MCF 10A (cell line): ENCODE data around the gene SLC39A10. TPM values are rescaled to one million over a fixed set of nuclear protein-coding genes. Genes with fewer than 3 reads are reported as not detected.
"Not testable (repeated sequence)": the region's sequence is repeated elsewhere in the genome, so short reads cannot be mapped to it uniquely, and the experiment has no call there.

Source experiments
- BruUV-seq: library from RNA; stranded (reverse); fragments of 400-500 nt; replicated peaks from 2 replicates; lab custom pipeline; 2021; lab: Mats Ljungman, UMichigan
- CTCF ChIA-PET: fragments of 300-600 bp; sonication (Branson Sonifier 250); formaldehyde crosslinking; extraction: SDS; loops from one replicate; lab custom pipeline; 2021; ENCODE audit warnings: antibody characterized with exemption, inconsistent platforms; lab: Yijun Ruan, JAX
- POLR2A ChIA-PET: fragments of 300-600, 350-650 bp; sonication (Branson Sonifier 250); formaldehyde crosslinking; extraction: SDS; loops from one replicate; lab custom pipeline; 2020; ENCODE audit warnings: antibody characterized with exemption, inconsistent platforms; lab: Yijun Ruan, JAX
- DNase-seq: peaks from one replicate; pipeline ENCODE4 v3.0.0-alpha.2; 2018; ENCODE audit not compliant: unreplicated experiment
- H3K27ac Mint-ChIP-seq: one replicate; pipeline ENCODE4 v1.8.0; 2022; ENCODE audit warnings: mild to moderate bottlenecking, low read depth, mixed read lengths; ENCODE audit not compliant: unreplicated experiment
- H3K27me3 Mint-ChIP-seq: one replicate; pipeline ENCODE4 v1.8.0; 2022; ENCODE audit warnings: mixed read lengths; ENCODE audit not compliant: insufficient read depth, unreplicated experiment
- H3K36me3 Mint-ChIP-seq: one replicate; pipeline ENCODE4 v1.8.0; 2022; ENCODE audit warnings: mild to moderate bottlenecking, moderate library complexity, mixed read lengths; ENCODE audit not compliant: insufficient read depth, unreplicated experiment
- H3K4me1 Mint-ChIP-seq: one replicate; pipeline ENCODE4 v1.8.0; 2022; ENCODE audit warnings: mixed read lengths; ENCODE audit not compliant: insufficient read depth, unreplicated experiment
- H3K4me3 Mint-ChIP-seq: one replicate; pipeline ENCODE4 v1.8.0; 2022; ENCODE audit warnings: mild to moderate bottlenecking, moderate library complexity, mixed read lengths; ENCODE audit not compliant: unreplicated experiment
- H3K9me3 Mint-ChIP-seq: one replicate; pipeline ENCODE4 v1.8.0; 2022; ENCODE audit warnings: mixed read lengths; ENCODE audit not compliant: unreplicated experiment
- CTCF ChIP-seq: fragments of 200-600 bp; IDR thresholded peaks from one replicate; pipeline ENCODE4 v1.8.0; 2022; ENCODE audit warnings: antibody characterized with exemption, mild to moderate bottlenecking; ENCODE audit not compliant: unreplicated experiment
- intact Hi-C: fragments of 100-400 bp; cut with micrococcal nuclease; formaldehyde crosslinking; loops from 2 replicates; pipeline ENCODE4 v1.14.1; 2022
- total RNA-seq: library from RNA; stranded (reverse); gene quantifications from 2 replicates; pipeline ENCODE4 v1.2.3, GENCODE V29; 2022

SLC39A10 gene
- total RNA-seq, 1 experiment from 2014 or later, result 59.8 TPM

DNA sequence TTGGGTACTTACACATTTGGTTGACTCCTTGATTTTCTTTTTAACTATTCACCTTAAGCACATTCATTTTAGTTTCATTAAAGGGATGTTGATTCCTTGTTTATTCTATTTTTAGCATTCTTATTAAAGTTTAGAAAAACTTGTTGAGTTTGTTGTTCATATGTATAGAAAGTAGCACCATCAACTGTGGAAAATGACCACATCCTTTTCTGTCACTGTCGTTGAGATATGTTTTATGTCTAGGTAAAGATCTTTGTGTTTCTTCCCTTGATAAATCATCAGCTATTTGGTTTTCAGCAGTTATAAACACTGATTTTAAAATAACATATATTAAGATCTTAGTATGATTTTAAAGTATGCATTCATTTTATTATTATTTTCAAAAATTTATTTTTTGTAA, 25.1 kb downstream of the SLC39A10 start:
- Mint-ChIP-seq H3K27me3 (no peaks in the 10 kb centered on the region), H3K9me3 (no peaks in the 10 kb centered on the region), H3K27ac (no peak overlapping the region), H3K4me3 (no peak overlapping the region), H3K4me1 (peaks cover 15% of the 10 kb centered on the region), H3K36me3 (peaks cover 41% of the 10 kb centered on the region)
- BruUV-seq, result no TSS peak
- no peak for TF ChIP-seq CTCF
- intact Hi-C loops, result no loop called here
- no peak for DNase-seq
- ChIA-PET CTCF (no interaction called here), POLR2A (no interaction called here)

DNA sequence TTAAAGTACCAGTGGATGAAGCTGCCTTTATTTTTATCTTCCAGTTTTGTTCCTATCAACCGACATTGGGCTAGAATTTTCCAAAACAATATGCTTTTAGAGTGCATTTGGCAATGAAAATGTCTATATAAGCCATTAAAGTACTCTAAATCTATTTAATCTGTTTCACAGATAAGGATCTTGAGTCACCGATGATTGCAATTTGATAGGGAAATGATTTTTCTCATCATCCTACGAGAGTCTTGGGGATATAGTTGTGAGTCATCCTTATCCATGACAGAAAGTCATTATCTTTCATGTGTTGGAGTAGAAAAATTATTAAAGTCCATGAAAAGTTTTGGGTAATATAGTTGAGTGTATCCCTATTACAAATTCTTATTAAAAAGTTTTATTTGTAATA, 26.1 kb downstream of the SLC39A10 start:
- Mint-ChIP-seq H3K27ac (no peak overlapping the region), H3K9me3 (no peaks in the 10 kb centered on the region), H3K27me3 (no peaks in the 10 kb centered on the region), H3K36me3 (peaks cover 41% of the 10 kb centered on the region), H3K4me3 (no peak overlapping the region), H3K4me1 (peaks cover 15% of the 10 kb centered on the region)
- no TSS peak for BruUV-seq
- no peak for TF ChIP-seq CTCF
- ChIA-PET POLR2A (no interaction called here), CTCF (interaction anchor here (0.6 kb wide), 1 partner anchor 393 kb away, joined by 3 read pairs; no protein-coding TSS in a partner anchor)
- intact Hi-C loops, result no loop called here
- no peak for DNase-seq

DNA sequence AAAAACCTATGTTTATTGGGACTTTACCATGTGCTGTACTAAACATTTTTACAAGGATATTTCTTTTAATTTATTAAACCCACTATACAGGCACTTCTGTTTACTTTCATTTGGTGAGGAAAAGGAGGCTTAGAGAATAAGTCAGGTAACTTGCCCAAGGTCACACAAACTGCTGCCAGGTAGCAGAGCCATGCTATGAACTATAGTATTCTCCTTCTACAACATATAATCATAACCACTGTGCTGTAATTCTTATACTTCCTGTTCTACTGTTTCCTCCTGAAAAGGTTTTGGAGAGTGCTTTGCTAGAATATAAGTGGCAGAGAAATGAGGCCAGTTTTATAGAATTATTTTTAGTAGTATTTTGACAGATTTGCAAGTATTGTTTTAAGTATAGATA, 29.5 kb downstream of the SLC39A10 start:
- Mint-ChIP-seq H3K27ac (peak overlapping the region; percentile 51), H3K4me1 (peaks cover 16% of the 10 kb centered on the region), H3K27me3 (no peaks in the 10 kb centered on the region), H3K36me3 (peaks cover 31% of the 10 kb centered on the region), H3K9me3 (peaks cover 14% of the 10 kb centered on the region), H3K4me3 (no peak overlapping the region)
- DNase-seq, result no peak
- TF ChIP-seq CTCF, result no peak
- POLR2A ChIA-PET, result interaction anchor here (1.3 kb wide), 1 partner anchor 30 kb away, joined by 3 read pairs; no protein-coding TSS in a partner anchor
- BruUV-seq, result no TSS peak
- CTCF ChIA-PET, result interaction anchor here (0.9 kb wide), 1 partner anchor 30 kb away, joined by 3 read pairs; the partner anchor contains the start of gene SLC39A10
- intact Hi-C loops, result no loop called here

GRCh38 chr2:195687320-195688086, 30.5 kb downstream of the SLC39A10 start:
- H3K9me3 Mint-ChIP-seq, result peaks cover 20% of the 10 kb centered on the region
- H3K4me3 Mint-ChIP-seq, result no peak overlapping the region
- BruUV-seq, result no TSS peak
- TF ChIP-seq CTCF, result no peak
- H3K36me3 Mint-ChIP-seq, result peaks cover 24% of the 10 kb centered on the region
- H3K27ac Mint-ChIP-seq, result peak overlapping the region; percentile 51
- intact Hi-C loops, result no loop called here
- no peaks in the 10 kb centered on the region for H3K27me3 Mint-ChIP-seq
- ChIA-PET CTCF (interaction anchor here (0.7 to 0.9 kb wide), 2 partner anchors 31 to 650 kb away, joined by 3 to 4 read pairs; partner anchors contain the start of gene SLC39A10), POLR2A (interaction anchor here (0.8 to 1.3 kb wide), 2 partner anchors 31 to 151 kb away, joined by 3 read pairs; no protein-coding TSS in a partner anchor)
- H3K4me1 Mint-ChIP-seq, result peaks cover 19% of the 10 kb centered on the region
- DNase-seq, result no peak

- H3K4me3 Mint-ChIP-seq, H3K27ac Mint-ChIP-seq, POLR2A ChIA-PET, H3K27me3 Mint-ChIP-seq, BruUV-seq, DNase-seq, intact Hi-C loops: not testable (repeated sequence)
- Mint-ChIP-seq H3K4me1 (peaks cover 12% of the 10 kb centered on the region), H3K36me3 (peaks cover 18% of the 10 kb centered on the region), H3K9me3 (peaks cover 27% of the 10 kb centered on the region)
- CTCF ChIA-PET, result interaction anchor here (0.6 kb wide), 1 partner anchor 16 kb away, joined by 3 read pairs; no protein-coding TSS in a partner anchor
Measured at GRCh38 chr2:195692531-195692930, 35.5 kb downstream of the SLC39A10 start.
